Fibroblast of skin of left biceps (primary cell): Measurements from ENCODE around the gene C3orf22.
A peak's percentile ranks its signal among the peaks of the same experiment; 100 is the strongest.
"Not testable (repeated sequence)": the region's sequence is repeated elsewhere in the genome, so short reads cannot be mapped to it uniquely, and the experiment has no call there.

Experiments used
- DNase-seq, 2 experiments: peaks; one replicate each; pipeline ENCODE4 v3.0.0-alpha.2; 2013; ENCODE audit warnings: low read depth in 2 of 2

The C3orf22 gene

DNA sequence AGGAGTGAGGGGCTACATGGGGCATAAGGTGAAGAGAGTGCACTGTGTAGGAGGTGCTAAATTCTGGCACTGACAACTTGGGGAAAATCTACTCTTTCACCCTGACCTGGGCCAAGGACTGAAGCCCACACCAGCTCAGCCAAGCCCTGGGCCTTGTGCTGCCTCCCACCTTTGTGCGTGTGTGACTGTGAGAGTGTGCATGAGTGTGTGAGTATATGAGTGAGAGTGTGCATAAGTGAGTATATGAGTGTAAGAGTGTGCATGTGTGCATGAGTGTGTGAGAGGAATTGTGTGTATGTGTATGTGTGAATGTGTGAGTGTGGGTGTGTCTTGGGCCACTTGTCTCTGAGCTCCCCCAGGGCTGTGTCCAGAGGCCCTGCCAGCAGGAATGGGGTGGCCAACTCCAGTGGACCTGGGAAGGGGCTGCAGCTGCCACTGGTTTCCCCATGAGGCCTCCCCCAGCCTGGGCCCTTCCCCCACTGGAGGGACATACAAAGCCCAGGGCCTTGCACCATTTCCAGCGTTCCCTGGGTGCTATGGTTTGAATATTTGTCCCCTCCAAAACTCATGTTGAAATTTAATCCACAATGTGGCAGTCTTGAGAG lies 15.2 kb downstream of the C3orf22 start:
- DNase-seq = no peak

DNA sequence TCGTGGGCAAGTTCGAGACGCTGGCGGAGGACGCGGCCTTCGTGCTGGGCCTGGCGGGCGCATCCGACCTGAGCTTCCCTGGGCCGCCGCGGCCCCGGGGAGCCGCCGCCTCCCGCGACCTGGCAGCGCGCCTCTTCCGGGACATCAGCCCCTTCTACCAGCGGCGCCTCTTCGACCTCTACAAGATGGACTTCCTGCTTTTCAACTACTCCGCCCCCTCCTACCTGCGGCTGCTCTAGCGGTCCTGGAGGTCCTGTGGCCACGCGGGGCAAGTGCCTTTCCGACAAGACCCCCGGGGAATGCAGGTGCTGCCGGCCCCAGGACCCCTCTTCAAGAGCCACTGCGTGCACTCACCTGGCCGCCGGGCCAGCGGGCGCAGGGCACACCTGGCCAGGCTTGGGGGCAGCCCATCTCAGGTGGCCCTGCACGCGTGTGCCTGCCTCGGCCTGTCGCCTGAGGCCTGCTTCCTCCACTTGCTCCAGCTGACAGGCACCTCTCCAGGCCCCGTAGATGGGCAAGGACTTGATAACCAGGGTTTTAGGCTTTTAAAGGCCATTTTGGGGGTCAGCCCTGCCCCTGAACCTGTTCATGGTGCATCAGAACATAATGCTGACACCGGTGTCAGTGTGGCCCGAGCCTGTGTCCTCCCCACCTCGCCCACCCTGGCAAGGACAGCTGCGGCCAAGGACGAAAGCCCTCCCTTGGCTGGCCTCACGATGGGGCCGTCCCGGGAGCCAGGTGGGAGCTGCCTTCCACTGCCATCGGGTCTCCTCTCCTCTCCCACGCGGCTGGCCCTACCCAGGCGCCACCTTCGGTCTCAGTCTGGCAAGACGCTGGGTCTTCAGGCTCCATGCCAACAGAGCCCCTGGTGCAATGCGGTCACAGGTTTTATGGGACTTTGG lies 16.1 kb downstream of the C3orf22 start:
- DNase-seq = no peak

DNA sequence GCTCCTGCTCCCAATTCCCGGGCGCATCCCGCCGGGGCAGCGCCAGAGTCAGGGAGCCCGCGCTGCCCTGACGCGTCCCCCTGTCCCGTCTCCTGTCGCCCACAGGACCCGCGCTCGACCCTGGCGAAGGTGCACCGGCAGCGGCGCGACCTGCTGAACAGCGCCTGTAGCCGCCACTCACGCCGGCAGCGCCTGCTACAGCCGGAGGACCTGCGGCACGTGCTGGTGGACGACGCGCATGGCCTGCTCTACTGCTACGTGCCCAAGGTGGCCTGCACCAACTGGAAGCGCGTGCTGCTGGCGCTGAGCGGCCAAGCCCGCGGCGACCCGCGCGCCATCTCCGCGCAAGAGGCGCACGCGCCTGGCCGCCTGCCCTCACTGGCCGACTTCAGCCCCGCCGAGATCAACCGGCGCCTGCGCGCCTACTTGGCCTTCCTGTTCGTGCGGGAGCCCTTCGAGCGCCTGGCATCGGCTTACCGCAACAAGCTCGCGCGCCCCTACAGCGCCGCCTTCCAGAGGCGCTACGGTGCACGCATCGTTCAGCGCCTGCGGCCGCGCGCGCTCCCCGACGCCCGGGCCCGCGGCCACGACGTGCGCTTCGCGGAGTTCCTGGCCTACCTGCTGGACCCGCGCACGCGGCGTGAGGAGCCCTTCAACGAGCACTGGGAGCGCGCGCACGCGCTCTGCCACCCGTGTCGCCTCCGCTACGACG lies 16.9 kb downstream of the C3orf22 start:
- DNase-seq = no peak

DNA sequence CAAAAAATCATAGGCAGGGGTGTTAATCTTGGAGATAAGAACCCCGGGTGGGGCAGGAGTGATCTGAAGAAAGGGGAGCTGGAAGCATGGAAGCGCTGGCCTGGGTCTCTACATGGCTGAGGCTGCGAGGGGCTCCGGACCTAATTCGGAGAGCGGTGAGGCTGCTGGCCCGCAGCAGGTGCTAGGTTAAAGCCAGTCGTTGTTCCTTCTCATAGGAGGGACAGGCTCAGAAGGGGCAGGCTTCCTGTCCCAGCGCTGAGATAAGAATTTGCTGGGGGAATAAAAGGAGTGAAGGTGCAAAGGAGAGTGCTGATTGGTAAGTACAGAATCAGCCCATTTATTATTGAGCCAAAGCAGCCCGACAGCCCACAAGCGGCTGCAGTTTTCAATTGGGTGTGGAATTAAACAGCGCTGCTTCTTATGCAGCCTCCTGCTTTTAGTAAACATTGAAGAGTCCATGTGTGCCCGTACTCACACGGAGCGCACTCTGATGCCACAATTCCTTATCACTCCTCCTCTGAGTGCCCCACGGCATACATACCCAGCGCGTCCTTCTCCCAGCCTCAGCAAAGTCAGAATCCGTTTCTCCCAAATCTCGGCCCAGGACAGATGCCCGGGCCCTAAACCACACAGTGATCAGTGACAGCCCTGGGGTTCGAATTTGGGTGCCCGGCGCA lies 17.6 kb downstream of the C3orf22 start:
- no peak for DNase-seq

DNA sequence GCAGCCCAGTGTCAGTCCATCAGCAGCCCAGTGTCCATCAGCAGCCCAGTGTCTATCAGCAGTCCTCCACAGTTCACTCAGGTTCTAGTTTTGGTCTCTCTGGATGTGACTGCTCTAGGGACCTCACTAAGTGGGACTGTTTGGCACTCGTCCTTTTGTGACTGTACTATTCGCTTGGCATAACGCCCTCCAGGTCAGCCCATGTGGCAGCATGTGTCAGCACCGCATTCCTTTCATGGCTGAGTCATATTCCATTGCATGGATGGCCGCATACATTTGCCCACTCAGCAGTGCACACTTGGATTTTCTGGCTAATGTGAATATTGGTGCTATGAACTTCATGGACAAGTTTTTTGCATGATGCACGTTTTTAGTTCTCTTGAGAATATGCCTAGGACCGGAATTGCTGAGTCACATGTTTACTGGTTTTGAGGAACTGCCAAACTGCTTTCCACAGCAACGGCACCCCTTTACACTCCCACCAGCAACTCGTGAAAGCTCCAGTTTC lies 18.3 kb downstream of the C3orf22 start:
- DNase-seq = peak; percentile 83 to 84

DNA sequence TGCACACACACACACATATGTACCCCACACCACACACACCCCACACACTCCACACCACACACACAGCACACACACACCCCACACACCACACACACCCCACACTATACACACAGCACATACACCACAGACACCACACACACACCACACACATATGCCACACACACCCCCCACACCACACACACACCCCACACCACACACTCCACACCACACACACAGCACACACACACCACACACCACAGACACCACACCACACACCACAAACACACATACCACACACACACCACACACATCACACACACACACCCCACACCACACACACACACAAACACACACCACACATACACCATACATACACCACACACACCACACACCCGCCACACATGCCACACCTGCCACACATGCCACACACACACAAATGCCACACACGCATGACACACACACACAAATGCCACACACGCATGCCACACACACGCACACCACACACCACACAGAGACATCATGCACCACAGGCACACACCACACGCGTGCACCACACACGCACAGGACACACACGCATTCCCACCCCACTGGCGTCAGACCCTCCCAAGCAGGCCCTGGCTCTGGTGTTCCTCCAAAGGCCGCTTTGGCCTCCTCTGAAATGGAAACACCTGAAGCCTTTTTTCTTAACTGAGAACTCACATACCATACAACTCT lies 19.0 kb downstream of the C3orf22 start:
- no peak for DNase-seq

DNA sequence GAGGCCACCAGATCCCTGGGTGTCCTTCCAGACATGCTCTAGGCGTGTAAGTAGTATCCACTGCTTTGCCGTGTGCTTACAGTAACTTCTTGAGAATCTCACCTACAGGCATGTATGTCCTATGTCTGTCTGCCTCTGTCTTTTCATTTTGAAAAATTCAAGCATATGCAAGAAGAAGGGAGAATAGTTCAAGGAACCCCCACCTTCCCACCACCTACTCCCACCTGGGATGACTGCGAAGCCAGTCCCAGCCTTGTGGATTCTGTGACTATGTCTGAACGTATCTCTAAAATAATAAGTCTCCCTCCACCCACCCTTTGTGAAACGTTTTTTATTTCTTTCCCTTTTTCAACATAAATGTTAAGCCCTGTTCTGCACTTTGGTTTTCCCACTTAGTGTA lies 19.8 kb downstream of the C3orf22 start:
- no peak for DNase-seq

DNA sequence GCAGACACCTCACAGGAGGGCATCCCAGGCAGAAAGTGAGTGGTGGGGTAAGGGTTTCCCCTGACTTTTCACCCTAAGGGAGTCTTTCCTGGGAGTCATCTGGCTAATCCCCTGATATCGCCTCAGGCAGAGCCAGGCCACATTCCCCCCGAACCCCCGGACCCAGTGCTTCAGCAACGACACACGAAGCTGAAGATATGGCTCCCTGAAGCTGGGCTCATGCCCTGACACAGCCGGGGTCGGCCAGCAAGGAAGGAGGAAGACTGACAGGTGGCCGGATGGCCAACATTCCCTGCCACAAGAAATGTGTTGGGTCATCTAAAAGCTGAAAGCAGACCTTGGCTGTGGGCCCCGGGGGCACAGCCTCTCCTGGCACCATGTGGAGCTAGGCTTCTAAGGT lies 20.4 kb downstream of the C3orf22 start:
- DNase-seq = no peak

DNA sequence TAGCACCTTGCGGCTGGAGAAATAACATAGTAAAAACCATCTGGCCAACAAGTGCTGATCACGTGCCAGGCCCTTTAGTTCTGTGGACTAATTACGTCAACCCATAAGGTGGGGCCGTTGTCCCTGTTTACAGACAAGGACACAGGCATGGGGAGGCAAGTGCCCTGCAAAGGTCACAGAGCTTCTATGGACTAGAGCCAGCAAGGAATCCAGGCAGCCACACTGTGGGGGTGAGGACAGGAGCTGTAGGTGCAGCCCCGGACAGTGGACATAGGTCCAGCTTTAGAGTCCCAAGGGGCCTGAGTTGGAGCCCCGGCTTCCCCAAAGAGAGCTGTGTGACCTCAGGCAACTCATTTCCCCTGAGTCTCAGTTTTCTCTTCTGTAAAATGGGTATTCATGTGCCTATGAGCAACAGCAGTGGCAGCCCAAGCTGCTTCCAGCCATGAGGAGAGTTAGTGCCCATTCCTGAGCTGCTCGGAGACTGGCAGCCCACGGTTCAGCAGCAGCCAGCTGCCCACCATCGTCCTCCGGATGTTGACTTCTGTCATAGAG lies 20.9 kb downstream of the C3orf22 start:
- DNase-seq = no peak

DNA sequence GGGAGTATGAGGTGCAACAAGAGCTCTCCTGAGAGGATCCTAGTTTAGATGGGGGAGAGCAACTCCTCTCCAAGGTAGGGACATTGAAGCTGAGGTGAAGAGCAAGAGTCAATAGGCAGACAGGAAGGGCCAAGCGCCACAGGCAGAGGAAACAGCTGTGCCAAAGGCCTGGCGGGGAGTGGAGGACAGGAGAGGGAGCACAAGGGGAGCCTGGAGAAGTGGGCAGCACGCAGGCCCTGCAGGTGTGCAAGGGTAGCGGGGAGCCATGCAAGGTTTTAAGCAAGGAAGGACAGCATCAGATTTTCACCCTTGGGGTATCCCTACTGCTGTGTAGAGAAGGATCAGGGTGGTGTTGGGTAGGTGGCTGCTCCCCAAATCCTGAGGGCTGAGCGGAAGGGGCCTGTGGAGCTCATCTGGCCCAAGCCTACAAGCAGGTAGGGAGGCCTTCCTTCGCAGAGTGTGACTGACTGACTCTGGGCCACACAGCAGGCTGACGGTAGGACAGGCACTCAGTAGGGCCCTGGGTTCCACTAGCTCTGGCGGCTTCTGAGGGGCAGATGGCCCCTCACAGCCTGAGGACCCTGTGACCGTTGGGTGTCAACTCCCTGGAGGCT lies 21.5 kb downstream of the C3orf22 start:
- DNase-seq = no peak

DNA sequence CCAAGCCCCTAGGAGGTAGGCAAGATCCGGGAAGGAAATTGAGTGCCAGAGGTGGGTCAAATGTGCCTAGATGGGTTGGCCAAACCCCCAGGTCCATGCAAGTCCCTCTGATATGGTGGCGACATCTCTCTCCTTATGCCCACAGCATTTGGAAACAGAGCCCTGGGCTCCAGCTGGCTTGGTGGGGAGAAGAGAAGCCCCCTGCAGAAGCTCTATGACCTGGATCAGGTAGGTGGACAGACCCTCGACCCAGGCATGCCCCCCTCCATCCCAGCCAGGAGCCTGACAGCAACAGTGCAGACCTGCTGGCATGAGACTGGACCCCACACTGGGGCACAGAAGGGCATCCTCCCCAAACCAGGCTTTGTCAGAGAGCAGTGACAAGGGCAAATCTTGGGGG lies 22.6 kb downstream of the C3orf22 start:
- DNase-seq = no peak

DNA sequence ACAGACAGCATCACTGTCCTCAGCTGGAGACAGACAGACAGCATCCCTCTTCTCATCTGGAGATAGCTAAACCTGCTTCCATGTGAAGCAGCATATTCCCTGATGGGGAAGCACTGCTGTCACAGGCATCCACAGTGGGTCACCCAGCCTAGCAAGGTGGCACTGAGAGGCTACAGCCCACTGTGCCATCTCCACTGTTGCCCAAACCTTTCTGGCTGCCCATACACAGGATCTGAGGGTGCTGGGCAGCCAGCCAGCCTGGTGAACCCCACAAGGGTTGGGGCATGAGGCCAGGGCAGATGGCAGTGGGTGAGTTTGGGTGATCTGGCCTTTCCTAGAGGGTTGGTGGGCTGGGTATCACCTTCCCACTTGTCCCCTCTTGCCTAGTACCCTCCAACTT lies 23.1 kb downstream of the C3orf22 start:
- no peak for DNase-seq

DNA sequence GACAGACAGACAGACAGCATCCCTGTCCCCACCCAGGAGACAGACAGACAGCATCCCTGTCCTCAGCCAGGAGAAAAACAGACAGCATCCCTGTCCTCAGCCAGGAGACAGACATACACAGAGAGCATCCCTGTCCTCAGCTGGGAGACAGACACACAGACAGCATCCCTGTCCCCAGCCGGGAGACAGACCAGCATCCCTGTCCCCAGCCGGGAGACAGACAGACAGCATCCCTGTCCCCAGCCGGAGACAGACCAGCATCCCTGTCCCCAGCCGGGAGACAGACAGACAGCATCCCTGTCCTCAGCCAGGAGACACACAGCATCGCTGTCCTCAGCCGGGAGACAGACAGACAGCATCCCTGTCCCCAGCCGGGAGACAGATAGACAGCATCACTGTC lies 24.0 kb downstream of the C3orf22 start:
- DNase-seq = not testable (repeated sequence)

DNA sequence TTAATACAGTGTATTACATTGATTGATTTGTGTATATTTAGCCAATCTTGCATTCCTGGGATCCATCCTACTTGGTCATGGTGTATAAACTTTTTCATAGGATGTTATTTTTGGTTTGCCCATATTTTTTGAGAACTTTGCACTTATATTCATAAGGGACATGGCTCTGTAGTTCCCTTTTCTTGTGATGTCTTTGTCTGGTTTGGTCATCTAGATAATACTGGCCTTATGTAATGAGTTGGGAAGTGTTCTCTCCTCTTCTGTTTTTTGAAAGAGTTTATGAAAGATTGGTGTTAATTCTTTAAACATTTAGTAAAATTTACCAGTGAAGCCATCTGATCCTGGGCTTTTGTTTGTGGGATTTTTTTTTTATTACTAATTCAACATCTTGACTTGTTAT lies 25.2 kb downstream of the C3orf22 start:
- DNase-seq = no peak

DNA sequence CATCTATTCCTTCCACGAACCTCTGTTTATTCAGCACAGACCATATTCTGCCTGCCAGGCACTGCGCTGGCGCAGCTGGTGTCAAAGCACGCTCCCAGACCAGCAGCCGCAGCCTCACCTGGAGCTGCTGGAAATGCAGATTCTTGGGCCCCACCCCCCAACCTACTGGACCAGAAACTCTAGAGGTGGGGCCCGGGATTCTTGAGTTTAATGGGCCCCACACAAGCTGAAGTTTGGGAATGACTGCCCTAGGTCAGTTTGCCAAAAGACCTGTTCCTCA lies 27.7 kb downstream of the C3orf22 start:
- DNase-seq = no peak

DNA sequence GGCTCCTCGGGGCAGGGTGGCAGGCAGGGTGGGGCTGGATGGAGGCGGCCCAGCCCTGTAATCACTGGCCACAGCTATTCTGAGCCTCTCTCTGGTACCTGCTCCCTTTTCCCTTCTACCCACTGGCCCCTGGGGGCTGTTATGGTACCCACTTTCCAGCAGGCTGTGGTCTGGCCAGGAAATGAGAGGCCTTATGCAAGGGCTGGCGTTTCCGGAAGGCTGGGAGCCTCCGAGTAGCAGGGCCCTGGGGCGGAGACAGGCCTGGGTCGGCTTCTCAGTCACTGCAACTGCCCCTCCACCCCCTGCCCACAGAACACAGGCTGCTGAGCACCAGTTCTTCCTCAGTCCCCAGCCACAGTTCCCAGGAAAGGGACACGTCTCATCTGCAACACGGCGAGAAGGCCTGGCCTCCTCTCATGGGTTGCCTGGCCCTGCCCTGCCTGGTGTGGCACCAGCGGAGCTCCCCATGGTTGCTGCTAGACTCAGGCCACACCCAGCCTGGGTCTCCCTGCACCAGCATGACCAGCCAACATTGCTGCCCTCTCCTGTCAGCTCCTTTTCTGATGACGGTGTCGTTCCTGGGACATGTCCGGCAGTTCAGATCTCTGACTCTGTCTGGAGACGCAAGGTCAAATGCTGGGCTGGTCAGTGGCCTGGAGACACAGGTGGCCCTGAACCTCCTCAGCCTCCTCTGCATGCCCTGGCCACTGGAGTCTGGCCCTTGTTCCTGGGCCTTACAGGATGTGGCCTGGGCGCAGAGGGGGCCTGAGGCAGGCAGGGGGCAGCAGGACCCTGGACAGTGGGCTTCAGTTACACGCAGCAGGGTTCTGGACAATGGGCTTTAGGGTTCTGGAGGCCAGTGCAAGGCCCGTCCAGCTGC lies 28.3 kb downstream of the C3orf22 start:
- no peak for DNase-seq

DNA sequence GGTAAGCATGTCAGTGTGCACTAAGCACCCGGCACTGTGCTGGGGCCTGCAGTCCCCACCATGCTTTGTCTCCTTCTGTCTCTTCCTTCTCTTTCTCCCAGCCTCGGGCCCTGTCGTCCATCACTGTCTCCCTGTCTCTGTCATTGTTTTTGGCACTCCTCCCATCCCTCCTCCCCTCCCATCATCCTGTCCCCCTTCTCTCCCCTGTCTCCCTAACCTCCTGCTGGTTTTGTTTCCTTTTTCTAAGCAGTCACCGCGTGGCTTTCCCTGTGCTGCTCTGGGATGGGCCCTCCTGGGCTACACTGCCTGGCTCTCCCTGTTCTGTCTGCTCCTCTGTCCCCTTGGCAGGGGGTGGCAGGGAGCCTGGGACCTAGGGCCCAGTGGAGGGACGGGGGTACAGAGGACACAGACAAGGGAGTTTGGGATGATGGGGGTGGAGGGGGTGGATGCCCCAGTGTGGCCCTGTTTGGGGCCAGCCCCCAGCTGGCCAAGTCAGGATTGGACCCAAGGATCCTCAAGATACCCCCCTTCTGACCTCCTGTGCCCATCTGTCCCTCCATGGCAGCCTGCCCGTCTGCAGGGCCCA lies 29.1 kb downstream of the C3orf22 start:
- no peak for DNase-seq

DNA sequence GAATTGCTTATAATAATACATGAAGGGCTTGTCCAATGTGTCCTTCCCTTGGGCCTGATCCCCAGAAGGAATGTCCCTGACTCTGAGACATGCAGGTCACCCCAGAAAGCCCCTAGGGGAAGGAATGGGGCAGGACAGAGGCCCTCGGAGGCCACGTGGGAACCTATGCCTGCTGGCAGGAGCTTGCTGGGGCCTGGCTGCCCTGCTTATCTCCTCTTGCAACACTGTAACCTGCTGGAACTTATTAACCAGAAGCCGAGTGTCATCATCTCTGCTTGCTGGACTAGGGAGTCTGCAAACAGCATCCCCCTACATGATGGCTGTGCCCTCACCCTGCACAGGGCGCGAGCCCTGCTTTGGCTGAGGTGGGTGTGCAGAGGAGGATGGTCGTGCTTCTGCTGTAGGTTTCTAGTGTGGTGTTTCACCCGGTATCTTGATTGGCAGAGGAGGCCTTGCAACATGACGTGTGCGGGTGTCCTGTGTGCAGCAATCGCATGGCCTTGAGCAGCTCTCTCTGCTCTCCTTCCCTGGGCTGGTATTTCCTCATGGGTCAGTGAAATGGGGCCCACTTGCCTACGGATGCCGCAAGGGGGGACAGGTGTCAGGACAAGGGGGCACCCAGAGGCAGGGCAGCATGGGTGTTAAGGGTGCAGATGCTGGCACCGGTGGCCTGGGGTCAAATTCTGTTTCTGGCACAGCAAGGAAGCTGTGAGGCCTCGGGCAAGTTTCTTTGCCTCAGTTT lies 29.8 kb downstream of the C3orf22 start:
- no peak for DNase-seq

DNA sequence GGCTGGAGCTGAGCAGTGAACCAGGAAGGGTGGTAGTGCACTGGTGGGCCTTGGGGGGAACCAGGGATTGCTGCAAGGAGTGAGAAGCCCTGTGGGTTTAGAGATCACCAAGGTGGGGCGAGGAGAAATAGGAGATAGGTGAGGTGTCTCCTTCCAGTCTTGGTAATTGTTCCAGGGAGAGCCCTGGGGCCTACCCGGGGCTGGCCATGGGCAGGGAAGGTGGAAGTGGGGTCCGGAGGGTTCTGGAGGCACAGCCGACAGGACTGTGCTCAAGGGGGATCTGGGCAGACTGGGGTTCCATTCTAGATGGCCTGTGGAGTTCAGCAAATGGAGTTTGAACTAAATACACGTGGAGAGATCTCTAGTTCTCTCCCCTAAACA lies 30.3 kb downstream of the C3orf22 start:
- DNase-seq = no peak
